ENCODE measurements around the gene ITCH.
"Not testable (repeated sequence)": the region's sequence is repeated elsewhere in the genome, so short reads cannot be mapped to it uniquely, and the experiment has no call there.

ITCH gene

DNA sequence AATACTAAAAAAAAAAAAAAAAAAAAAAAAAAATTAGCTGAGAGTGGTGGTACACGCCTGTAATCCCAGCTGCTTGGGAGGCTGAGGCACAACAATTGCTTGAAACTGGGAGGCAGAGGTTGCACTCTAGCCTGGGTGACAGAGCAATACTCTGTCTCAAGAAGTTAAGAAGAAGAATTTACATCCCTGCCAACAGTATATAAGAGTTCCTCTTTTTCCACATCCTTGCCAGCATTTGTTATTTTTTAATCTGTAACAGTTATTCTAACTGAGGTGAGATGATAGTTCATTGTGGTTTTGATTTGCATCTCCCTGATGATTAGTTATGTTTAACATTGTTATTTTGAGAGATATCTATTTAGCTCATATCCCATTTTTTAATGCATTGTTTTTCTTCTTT lies 132.8 kb downstream of the ITCH start:
- TF ChIP-seq CTCF (IDR thresholded peaks at IDR 0.05; ENCODE audit: borderline replicate concordance, insufficient read depth, low read depth, low read length), result no peak
- no peak overlapping the region for H3K4me3 ChIP-seq (ENCODE audit: low read depth, low read length)

GRCh38 chr20:34497596-34497995 lies 134.5 kb downstream of the ITCH start:
- not testable (repeated sequence) for H3K4me3 ChIP-seq (ENCODE audit: low read depth, low read length)

GRCh38 chr20:34500823-34501222 lies 137.8 kb downstream of the ITCH start:
- no peak for TF ChIP-seq CTCF (IDR thresholded peaks at IDR 0.05; ENCODE audit: borderline replicate concordance, insufficient read depth, low read depth, low read length)
- no peak overlapping the region for H3K4me3 ChIP-seq (ENCODE audit: low read depth, low read length)

GRCh38 chr20:34506480-34506879 lies 143.4 kb downstream of the ITCH start:
- TF ChIP-seq CTCF (IDR thresholded peaks at IDR 0.05; ENCODE audit: borderline replicate concordance, insufficient read depth, low read depth, low read length), result no peak
- H3K4me3 ChIP-seq (ENCODE audit: low read depth, low read length), result no peak overlapping the region

GRCh38 chr20:34507702-34508413 lies 144.8 kb downstream of the ITCH start:
- TF ChIP-seq CTCF (IDR thresholded peaks at IDR 0.05; ENCODE audit: borderline replicate concordance, insufficient read depth, low read depth, low read length), result no peak
- no peak overlapping the region for H3K4me3 ChIP-seq (ENCODE audit: low read depth, low read length)

DNA sequence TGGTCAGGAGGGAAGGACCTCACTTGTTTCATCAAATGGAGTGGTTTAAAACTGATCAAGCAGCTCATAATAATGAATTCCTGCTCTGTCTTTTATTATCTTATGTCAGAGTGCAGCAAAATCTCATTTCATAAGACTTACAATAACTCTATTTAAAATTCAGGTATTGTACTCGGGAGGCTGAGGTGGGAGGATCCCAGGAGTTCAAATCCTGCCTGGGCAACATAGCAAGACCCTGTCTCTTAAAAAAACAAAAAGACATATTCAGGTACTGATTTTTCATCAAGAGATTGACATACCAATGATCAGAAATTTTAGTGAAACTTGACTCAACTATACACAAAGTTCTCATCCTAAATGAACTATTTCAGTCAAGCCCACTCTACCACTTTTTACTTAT lies 147.5 kb downstream of the ITCH start:
- H3K4me3 ChIP-seq (ENCODE audit: low read depth, low read length), result no peak overlapping the region
- no peak for TF ChIP-seq CTCF (IDR thresholded peaks at IDR 0.05; ENCODE audit: borderline replicate concordance, insufficient read depth, low read depth, low read length)

GRCh38 chr20:34511891-34512265 lies 148.8 kb downstream of the ITCH start:
- no peak for TF ChIP-seq CTCF (IDR thresholded peaks at IDR 0.05; ENCODE audit: borderline replicate concordance, insufficient read depth, low read depth, low read length)

More at GRCh38 chr20:34511891-34512265, 148.8 kb downstream of the ITCH start:
- H3K4me3 ChIP-seq (ENCODE audit: low read depth, low read length), result no peak overlapping the region
